HUES6 (cell line): ENCODE results near the gene ESR2.
"Not testable (repeated sequence)": the region's sequence is repeated elsewhere in the genome, so short reads cannot be mapped to it uniquely, and the experiment has no call there.

Source experiments
- H3K27ac ChIP-seq: 2 replicates; pipeline ENCODE4 v1.7.0; 2013; ENCODE audit warnings: low read depth, mild to moderate bottlenecking, low read length, inconsistent platforms
- H3K27me3 ChIP-seq: 2 replicates; pipeline ENCODE4 v1.6.1; 2013; ENCODE audit warnings: low read length; ENCODE audit not compliant: control insufficient read depth, insufficient read depth
- H3K36me3 ChIP-seq: 2 replicates; pipeline ENCODE4 v1.6.1; 2013; ENCODE audit warnings: low read length; ENCODE audit not compliant: control insufficient read depth, insufficient read depth
- H3K4me1 ChIP-seq: 2 replicates; pipeline ENCODE4 v1.6.1; 2013; ENCODE audit warnings: low read length; ENCODE audit not compliant: control insufficient read depth, insufficient read depth
- H3K4me3 ChIP-seq: 2 replicates; pipeline ENCODE4 v1.5.1; 2013; ENCODE audit warnings: low read depth, low read length
- H3K9ac ChIP-seq: one replicate; pipeline ENCODE4 v1.6.1; 2013; ENCODE audit warnings: mild to moderate bottlenecking, low read length
- H3K9me3 ChIP-seq: 2 replicates; pipeline ENCODE4 v1.6.1; 2013; ENCODE audit warnings: low read depth, low read length; ENCODE audit not compliant: control insufficient read depth, insufficient read depth

ESR2 gene

DNA sequence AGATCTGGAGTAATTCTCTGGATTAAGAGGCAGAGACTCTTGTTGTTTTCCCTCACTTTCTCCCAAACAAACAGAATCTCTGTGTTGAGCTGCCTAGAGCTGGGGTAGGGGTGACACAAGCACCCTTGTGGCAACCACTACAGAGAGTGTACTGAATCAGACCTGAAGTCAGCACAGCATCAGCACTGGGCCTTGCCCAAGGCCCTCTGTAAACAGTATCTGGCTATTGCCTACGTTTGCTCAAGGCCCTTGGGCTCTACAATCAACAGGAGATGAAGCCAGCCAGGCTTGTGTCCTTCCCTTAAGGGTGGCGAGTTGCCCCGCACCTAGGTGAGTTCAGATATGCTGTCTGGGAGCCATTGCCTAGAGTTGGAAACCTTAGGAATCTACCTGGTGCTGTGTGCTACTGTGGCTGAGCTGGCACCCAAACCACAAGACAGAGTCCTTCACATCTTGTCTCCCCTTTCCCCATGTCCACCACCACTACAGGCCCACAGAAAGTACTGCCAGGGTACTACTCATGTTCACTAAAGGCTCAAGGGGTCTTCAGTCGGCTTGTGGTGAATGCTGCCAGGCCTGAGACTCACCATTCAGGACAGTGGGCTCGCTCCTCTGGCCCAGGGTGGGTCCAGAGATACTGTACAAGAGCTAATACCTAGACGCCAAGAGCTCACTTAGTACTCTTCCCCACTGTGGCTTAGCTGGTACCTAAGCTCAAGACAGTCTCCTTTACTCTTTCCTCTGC is 234.5 kb downstream of the ESR2 start:
- H3K27me3 ChIP-seq, result no peaks in the 10 kb centered on the region
- H3K4me1 ChIP-seq, result peaks cover 19% of the 10 kb centered on the region
- H3K9ac ChIP-seq, result no peak overlapping the region
- H3K36me3 ChIP-seq, result peaks cover 16% of the 10 kb centered on the region
- H3K4me3 ChIP-seq, result no peak overlapping the region
- no peaks in the 10 kb centered on the region for H3K9me3 ChIP-seq
- H3K27ac ChIP-seq, result peak overlapping the region; percentile 62

- Histone ChIP-seq H3K27me3 (no peaks in the 10 kb centered on the region), H3K9ac (no peak overlapping the region), H3K36me3 (peaks cover 29% of the 10 kb centered on the region), H3K27ac (no peak overlapping the region; the same call in 1 of the 2 replicates), H3K9me3 (no peaks in the 10 kb centered on the region), H3K4me3 (no peak overlapping the region), H3K4me1 (peaks cover 5% of the 10 kb centered on the region; the same call in 1 of the 2 replicates)
Measured at GRCh38 chr14:64053694-64054669, 240.2 kb downstream of the ESR2 start.

GRCh38 chr14:64049616-64050381 is 244.4 kb downstream of the ESR2 start:
- no peak overlapping the region for H3K9ac ChIP-seq
- H3K4me3 ChIP-seq, result no peak overlapping the region
- no peak overlapping the region for H3K27ac ChIP-seq
- peaks cover 5% of the 10 kb centered on the region; the same call in 1 of the 2 replicates for H3K4me1 ChIP-seq
- no peaks in the 10 kb centered on the region for H3K9me3 ChIP-seq
- H3K36me3 ChIP-seq, result peaks cover 30% of the 10 kb centered on the region
- no peaks in the 10 kb centered on the region for H3K27me3 ChIP-seq

DNA sequence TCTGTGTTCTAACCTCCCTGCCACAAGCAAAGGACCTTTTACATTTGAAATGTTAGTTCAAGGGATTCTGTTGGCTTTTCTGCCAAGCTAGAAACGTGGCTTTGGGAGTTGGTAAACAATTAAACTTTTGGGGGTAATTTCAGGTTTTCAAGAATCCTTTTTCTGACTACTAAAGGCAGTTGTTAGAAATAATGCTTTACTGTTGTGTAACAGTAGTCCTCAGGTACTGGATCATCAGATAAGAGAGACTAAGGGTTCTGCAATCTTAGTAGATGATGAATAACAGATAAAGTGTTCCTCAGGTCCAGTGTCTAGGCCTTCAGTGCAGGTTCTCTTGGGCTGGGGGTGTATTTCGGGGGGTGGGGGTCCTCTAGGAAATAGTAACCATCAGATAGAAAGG is 249.1 kb downstream of the ESR2 start:
- no peak overlapping the region for H3K4me3 ChIP-seq
- H3K9me3 ChIP-seq, result peaks cover 4% of the 10 kb centered on the region
- peaks cover 13% of the 10 kb centered on the region; the same call in 1 of the 2 replicates for H3K36me3 ChIP-seq
- H3K4me1 ChIP-seq, result no peaks in the 10 kb centered on the region
- no peaks in the 10 kb centered on the region for H3K27me3 ChIP-seq
- H3K9ac ChIP-seq, result no peak overlapping the region
- H3K27ac ChIP-seq, result no peak overlapping the region

- H3K27me3 ChIP-seq, H3K9ac ChIP-seq, H3K4me3 ChIP-seq, H3K27ac ChIP-seq, H3K4me1 ChIP-seq: not testable (repeated sequence)
- Histone ChIP-seq H3K9me3 (peaks cover 11% of the 10 kb centered on the region), H3K36me3 (peaks cover 14% of the 10 kb centered on the region)
Measured at GRCh38 chr14:64043296-64043695, 250.9 kb downstream of the ESR2 start.

DNA sequence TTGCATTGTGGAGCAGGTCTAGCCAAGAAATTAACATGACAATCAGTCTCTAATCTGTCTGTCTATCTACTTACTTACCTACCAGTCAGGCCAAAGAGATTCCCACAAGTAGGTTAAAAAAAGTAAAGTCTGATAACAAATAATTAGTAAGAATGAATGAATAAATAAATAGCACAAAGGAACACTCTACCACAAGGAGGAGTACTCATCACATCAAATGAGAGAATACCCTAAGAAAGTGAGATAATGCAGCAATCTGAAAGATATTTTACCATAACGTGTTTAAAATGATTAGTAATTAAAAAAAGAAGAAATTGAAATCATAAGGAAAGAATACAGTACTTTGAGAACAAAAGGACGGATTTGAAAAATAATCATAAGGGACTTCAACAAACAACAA is 254.1 kb downstream of the ESR2 start:
- peaks cover 11% of the 10 kb centered on the region for H3K36me3 ChIP-seq
- no peaks in the 10 kb centered on the region for H3K27me3 ChIP-seq
- no peak overlapping the region for H3K9ac ChIP-seq
- no peaks in the 10 kb centered on the region for H3K4me1 ChIP-seq
- H3K9me3 ChIP-seq, result peaks cover 13% of the 10 kb centered on the region
- no peak overlapping the region for H3K4me3 ChIP-seq
- no peak overlapping the region for H3K27ac ChIP-seq

DNA sequence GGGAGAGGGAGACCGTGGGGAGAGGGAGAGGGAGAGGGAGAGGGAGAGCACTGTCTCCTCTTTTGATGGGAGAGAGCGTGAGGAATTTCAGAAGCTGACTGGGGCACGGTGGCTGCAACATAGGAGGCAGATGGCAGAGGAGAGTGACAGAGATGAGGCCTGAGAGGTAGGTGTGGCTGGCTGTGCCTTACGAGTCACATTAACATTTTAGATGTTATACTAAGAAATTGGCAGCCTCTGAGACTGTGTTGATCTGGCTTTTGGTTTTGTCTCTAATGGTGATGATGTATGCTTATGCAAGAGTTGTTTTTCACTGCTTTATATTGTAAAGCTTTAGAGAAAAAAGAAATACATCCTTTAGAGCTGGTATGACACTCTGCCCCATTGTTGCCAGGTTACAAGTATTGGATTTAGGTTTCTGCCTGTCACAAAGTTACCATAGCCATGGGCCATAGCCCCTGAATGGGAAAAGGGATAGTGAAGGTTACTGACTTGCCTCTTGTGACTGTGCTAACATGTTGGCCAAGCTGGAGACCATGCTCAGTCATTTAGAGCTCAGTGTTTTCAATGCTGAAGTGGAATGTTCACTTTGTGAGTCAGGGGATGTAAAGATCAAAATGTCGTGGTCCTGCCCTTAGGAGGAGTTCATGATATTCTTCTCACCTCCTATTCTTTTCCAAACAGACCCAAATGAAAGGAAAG is 255.2 kb downstream of the ESR2 start:
- no peak overlapping the region for H3K9ac ChIP-seq
- H3K9me3 ChIP-seq, result peaks cover 13% of the 10 kb centered on the region
- peaks cover 11% of the 10 kb centered on the region for H3K36me3 ChIP-seq
- no peak overlapping the region for H3K27ac ChIP-seq
- no peak overlapping the region for H3K4me3 ChIP-seq
- no peaks in the 10 kb centered on the region for H3K27me3 ChIP-seq
- H3K4me1 ChIP-seq, result no peaks in the 10 kb centered on the region

- H3K27ac ChIP-seq, H3K4me3 ChIP-seq, H3K4me1 ChIP-seq, H3K9ac ChIP-seq, H3K27me3 ChIP-seq: not testable (repeated sequence)
- peaks cover 13% of the 10 kb centered on the region; the same call in 1 of the 2 replicates for H3K9me3 ChIP-seq
- H3K36me3 ChIP-seq, result peaks cover 11% of the 10 kb centered on the region
Measured at GRCh38 chr14:64037869-64038745, 256.1 kb downstream of the ESR2 start.

DNA sequence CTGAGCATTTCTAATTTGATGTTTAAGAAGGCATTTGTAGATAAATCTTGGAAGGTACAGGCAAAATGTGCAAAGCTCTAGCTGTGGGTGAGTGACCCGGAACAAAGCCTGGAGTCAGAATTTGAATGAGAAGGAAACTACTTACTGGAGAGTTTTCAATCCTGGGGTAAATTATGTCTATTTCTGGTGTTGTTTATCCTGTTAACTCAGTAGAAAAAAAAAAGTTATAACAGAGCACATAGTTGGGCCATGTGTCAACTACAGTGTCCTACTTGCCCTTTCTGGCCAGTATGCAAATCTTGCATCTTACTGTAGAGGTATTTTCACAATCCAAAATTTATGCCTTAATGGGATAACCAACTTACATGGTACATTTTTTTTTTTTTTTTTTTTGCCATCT is 259.0 kb downstream of the ESR2 start:
- no peak overlapping the region for H3K9ac ChIP-seq
- no peak overlapping the region for H3K4me3 ChIP-seq
- H3K9me3 ChIP-seq, result peaks cover 9% of the 10 kb centered on the region; the same call in 1 of the 2 replicates
- H3K4me1 ChIP-seq, result no peaks in the 10 kb centered on the region
- peaks cover 29% of the 10 kb centered on the region for H3K36me3 ChIP-seq
- no peaks in the 10 kb centered on the region for H3K27me3 ChIP-seq
- H3K27ac ChIP-seq, result no peak overlapping the region
